Measurements from ENCODE around the gene OR2T34. TPM values are rescaled to one million over a fixed set of nuclear protein-coding genes. Genes with fewer than 3 reads are reported as not detected.
A peak's percentile ranks its signal among the peaks of the same experiment; 100 is the strongest.
"Not testable (repeated sequence)": the region's sequence is repeated elsewhere in the genome, so short reads cannot be mapped to it uniquely, and the experiment has no call there.

The OR2T34 gene
- polyA plus RNA-seq (2012; ENCODE audit: insufficient read depth, insufficient read length, low read depth), result not detected

GRCh38 chr1:248574657-248575056 is at the start of gene OR2T34:
Gene OR2T34 (minus strand): TSS chr1:248574757. CDS start chr1:248574757, 0 bp downstream.
- H3K4me3 ChIP-seq (ENCODE audit: low read depth, low read length); H3K4me1 ChIP-seq; DNase-seq; H3K9me3 ChIP-seq; H3K27me3 ChIP-seq; H3K36me3 ChIP-seq: not testable (repeated sequence)

GRCh38 chr1:248622570-248623001 is 48.0 kb upstream of the OR2T34 start:
- Histone ChIP-seq H3K4me1 (no peaks in the 10 kb centered on the region), H3K36me3 (no peaks in the 10 kb centered on the region), H3K27me3 (peaks cover 10% of the 10 kb centered on the region), H3K9me3 (no peaks in the 10 kb centered on the region), H3K4me3 (ENCODE audit: low read depth, low read length) (no peak overlapping the region)
- TF ChIP-seq CTCF (IDR thresholded peaks at IDR 0.05; ENCODE audit: low read depth, low read length), result peak; percentile 60
- no peak for DNase-seq

GRCh38 chr1:248621770-248622169 is 47.2 kb upstream of the OR2T34 start:
- H3K4me3 ChIP-seq (ENCODE audit: low read depth, low read length), result no peak overlapping the region
- H3K9me3 ChIP-seq, result no peaks in the 10 kb centered on the region
- no peaks in the 10 kb centered on the region for H3K4me1 ChIP-seq
- no peaks in the 10 kb centered on the region for H3K36me3 ChIP-seq
- no peak for TF ChIP-seq CTCF (IDR thresholded peaks at IDR 0.05; ENCODE audit: low read depth, low read length)
- DNase-seq, result no peak
- H3K27me3 ChIP-seq, result peaks cover 10% of the 10 kb centered on the region

- peak; percentile 81 for TF ChIP-seq CTCF (IDR thresholded peaks at IDR 0.05; ENCODE audit: low read depth, low read length)
- Histone ChIP-seq H3K4me3 (ENCODE audit: low read depth, low read length) (no peak overlapping the region), H3K4me1 (no peaks in the 10 kb centered on the region), H3K27me3 (peaks cover 3% of the 10 kb centered on the region), H3K9me3 (no peaks in the 10 kb centered on the region), H3K36me3 (no peaks in the 10 kb centered on the region)
- peak; percentile 75 for DNase-seq
Observed at GRCh38 chr1:248618878-248619277, 44.3 kb upstream of the OR2T34 start.

GRCh38 chr1:248618119-248618518 is 43.6 kb upstream of the OR2T34 start:
- Histone ChIP-seq H3K4me3 (ENCODE audit: low read depth, low read length) (no peak overlapping the region), H3K9me3 (no peaks in the 10 kb centered on the region), H3K36me3 (no peaks in the 10 kb centered on the region), H3K4me1 (no peaks in the 10 kb centered on the region), H3K27me3 (no peaks in the 10 kb centered on the region; the same call in 1 of the 2 replicates)
- DNase-seq, result no peak
- TF ChIP-seq CTCF (IDR thresholded peaks at IDR 0.05; ENCODE audit: low read depth, low read length), result 0 out of 2 replicates have a peak, but pooled peaks have one; percentile 3

- H3K9me3 ChIP-seq, result no peaks in the 10 kb centered on the region
- no peaks in the 10 kb centered on the region for H3K36me3 ChIP-seq
- H3K4me3 ChIP-seq (ENCODE audit: low read depth, low read length), result no peak overlapping the region
- no peak for TF ChIP-seq CTCF (IDR thresholded peaks at IDR 0.05; ENCODE audit: low read depth, low read length)
- no peaks in the 10 kb centered on the region for H3K4me1 ChIP-seq
- no peak for DNase-seq
- no peaks in the 10 kb centered on the region; the same call in none of the 2 replicates for H3K27me3 ChIP-seq
Observed at GRCh38 chr1:248613742-248614141, 39.2 kb upstream of the OR2T34 start.
